Measurements from ENCODE around the gene ZDHHC1.

Gene ZDHHC1, protein sequence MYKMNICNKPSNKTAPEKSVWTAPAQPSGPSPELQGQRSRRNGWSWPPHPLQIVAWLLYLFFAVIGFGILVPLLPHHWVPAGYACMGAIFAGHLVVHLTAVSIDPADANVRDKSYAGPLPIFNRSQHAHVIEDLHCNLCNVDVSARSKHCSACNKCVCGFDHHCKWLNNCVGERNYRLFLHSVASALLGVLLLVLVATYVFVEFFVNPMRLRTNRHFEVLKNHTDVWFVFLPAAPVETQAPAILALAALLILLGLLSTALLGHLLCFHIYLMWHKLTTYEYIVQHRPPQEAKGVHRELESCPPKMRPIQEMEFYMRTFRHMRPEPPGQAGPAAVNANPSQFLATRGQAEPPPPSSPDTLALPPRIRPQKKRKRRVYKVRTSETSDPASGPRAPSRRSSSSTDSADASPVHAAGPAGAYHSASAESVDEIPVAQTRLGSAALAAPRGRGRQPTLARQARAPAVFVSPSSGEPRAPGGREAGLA

DNA sequence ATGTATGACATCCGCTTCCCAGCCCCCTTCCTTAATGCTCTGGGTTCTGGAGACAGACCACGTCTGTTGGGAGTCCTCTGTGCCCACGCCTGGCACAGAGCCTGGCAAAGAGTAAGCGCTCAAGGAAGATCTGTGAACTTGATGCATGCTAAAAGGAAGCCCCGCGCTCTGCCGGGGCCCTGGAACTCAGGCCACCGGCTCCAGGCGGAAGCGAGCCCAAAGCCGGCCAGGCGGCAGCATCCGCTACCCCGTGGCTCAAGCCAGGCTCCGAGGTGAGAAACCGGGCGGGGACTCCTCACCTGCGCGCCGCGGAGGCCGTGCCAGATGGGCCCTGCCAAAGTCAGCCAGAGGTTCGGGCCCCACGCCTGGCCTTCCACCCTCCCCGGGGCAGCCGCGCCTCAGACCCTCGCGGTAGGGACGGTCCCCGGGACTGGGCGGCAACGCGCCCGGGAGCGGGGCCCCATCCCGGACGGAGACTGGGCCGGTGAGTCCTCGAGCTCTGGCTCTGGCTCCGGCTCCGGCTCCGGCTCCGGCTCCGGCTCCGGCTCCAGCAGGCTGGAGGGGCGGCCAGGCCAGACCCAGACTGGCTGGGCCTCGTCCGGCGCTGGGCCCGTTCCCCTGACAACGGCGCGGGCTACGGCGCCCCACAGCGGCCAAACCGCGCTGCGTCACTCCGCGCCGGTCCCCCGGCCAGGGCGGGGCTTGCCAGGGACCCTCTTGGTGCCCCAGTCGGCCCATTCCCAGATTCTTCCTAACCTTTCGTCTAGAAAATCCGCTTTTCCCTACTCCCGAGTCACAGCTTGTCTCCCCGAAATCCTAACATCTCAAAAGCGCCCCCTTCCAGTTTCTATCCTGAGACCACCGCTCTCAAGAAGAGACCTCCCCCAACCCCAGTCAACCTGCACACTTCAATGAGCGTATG lies at the start of gene ZDHHC1:
TSS of gene ZDHHC1 (minus strand) at position 606 of the 922 bp plus-strand sequence. CDS start 8,702 bp downstream, outside the sequence.
- no peak for DNase-seq (ENCODE audit: low spot score)

DNA sequence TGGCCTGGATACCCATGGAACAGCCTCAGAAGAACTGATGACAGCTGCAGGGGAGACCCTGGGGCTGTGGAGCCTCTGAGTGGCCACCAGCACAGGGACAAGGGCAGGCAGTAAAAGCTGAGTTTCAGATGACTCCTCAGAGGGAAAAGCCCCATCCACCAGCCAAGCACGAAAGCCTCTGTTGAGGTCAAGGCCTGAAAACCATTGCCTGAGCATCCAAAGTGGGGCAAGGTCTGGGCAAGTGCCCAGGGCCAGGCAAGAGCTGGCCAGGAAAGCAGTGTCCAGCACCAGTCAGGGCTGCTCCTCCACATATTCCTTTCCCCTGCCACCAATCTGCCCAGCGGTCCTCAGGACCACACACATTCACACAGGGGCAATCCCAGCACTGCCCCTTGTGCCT lies 48.3 kb upstream of the ZDHHC1 start:
- no peak for DNase-seq (ENCODE audit: low spot score)

DNA sequence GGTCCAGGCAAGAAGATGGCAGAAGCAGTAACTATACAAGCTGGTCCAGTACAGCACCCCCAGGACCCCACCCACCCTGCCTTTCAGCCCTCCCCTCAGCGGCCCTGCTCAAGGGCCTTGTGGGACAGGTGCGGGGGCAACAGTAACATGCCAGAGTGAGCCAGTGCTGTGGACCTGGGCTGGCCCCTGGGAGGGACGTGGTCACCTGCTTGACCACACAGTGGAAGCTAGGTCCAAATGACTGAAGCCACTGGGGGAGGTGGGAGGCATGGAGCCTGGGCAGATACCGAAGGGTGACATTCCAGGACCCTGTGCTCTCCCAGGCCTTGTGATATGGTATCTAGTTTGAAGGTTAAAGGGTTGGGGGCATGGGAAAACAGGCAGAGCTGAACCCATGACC lies 47.4 kb upstream of the ZDHHC1 start:
- no peak for DNase-seq (ENCODE audit: low spot score)

DNA sequence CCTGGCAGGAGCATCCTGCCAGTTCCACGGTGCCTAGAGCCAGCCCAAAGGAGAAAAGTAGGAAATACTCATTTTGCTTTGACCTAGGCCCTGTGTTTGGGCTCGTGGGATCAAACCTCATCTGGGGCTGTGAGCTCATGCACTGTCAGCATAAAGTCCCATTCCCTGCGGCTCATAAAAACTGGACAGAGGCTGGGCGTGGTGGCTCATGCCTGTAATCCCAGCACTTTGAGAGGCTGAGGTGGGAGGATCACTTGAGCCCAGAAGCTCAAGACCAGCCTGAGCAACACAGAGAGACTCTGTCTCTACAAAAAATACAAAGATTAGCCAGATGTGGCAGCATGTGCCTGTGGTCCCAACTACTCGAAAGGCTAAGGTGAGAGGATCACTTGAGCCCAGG lies 46.8 kb upstream of the ZDHHC1 start:
- no peak for DNase-seq (ENCODE audit: low spot score)

DNA sequence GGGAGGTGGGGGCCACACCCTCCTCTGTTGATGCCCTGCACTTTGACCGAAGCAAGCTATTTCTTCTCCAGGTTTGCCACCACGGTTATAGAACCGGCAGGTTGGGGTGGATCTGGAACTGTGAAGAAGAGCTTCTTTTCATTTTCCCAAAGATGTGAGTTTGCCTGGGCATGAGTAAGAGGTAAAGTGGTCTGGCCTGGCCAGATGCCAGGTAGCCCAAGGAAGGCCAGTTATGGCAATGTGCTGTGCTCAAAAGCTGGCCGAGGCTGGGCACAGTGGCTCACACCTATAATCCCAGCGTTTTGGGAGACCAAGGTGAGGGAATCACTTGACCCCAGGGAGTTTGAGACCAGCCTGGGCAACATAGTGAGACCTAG lies 46.0 kb upstream of the ZDHHC1 start:
- DNase-seq (ENCODE audit: low spot score), result no peak

DNA sequence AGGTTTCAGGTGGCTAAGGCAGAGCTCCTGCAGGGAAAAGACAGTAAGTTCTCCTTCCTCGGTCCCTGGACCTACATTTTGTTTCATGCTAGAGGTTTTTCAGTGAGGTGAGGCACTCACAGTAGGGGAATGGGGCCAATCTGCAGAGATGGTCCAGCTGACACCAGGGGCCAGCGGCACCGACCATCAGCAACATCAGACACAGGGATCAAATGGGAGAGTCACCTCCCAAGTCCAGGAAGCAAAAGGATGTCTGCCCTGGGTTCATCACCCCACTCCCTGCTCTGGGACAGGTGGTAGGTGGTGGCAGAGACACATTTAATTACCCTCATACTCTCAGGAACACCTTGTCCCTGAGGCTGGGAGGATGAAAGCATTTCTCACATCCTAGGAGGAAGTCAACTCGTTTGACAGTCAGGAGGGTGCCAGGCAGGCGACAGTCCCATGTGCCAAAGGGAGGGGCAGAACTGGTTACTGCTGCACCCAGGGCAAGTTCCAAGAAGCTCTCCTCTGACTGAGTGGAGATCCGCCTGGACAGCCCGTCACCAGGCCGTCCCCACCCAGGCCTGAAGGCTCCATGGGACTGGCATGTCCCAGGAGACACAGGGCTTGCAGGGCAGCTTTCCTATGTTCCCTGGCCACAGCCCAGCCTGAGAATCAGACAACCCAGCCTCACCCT lies 45.5 kb upstream of the ZDHHC1 start:
- DNase-seq (ENCODE audit: low spot score), result no peak

DNA sequence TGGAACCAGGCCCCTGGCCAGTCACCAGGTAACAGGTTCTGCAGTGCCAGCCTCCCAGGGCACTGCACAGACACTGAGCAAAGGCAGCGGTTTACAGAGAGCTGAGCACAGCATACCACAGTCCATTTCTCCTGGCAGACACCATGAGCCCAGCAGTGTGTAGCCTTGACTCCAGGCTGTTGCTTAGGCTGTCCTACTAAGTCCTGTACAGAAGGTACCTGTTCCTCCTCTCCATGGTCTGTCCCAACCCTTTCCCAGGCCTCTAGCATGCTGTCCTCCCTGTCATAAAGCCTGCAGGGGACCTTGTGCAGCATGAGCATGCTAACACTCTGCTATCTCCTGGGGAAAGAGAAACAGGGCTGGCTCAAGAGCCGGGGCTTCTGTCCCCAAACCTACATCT lies 44.7 kb upstream of the ZDHHC1 start:
- no peak for DNase-seq (ENCODE audit: low spot score)

DNA sequence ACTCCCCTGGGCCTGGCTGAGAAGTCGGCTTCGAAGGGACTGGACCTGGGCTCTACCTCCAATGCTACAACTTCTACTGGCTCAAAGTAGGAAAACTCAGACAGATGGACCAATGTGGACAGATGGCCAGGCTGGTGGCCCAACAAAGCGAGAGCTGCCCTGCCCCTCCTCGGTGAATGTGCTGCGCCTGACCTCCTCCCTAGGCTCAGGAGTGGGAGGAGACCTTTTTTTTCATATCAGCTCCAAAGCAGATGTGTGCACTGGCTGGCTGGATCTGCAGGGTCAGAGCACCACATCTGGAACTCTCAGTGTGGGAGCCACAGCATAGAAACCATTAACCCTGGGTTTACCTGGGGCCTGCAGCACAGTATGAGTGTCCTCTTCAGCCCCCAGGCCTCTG lies 43.9 kb upstream of the ZDHHC1 start:
- no peak for DNase-seq (ENCODE audit: low spot score)

DNA sequence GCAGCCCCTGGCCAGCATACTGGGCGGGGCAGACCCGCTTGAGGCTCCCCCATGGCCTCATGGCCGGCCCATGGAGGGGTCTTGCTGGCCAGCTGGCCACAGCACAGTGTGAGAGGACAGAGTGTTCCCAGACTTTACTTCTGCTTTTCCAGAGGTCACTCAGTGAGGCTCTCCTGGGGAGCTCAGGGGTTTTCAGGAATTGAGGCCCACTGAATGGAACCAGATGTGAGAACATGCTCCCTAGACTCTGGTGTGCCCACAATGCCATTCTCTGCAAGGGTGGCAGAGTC lies 43.5 kb upstream of the ZDHHC1 start:
- DNase-seq (ENCODE audit: low spot score), result no peak

DNA sequence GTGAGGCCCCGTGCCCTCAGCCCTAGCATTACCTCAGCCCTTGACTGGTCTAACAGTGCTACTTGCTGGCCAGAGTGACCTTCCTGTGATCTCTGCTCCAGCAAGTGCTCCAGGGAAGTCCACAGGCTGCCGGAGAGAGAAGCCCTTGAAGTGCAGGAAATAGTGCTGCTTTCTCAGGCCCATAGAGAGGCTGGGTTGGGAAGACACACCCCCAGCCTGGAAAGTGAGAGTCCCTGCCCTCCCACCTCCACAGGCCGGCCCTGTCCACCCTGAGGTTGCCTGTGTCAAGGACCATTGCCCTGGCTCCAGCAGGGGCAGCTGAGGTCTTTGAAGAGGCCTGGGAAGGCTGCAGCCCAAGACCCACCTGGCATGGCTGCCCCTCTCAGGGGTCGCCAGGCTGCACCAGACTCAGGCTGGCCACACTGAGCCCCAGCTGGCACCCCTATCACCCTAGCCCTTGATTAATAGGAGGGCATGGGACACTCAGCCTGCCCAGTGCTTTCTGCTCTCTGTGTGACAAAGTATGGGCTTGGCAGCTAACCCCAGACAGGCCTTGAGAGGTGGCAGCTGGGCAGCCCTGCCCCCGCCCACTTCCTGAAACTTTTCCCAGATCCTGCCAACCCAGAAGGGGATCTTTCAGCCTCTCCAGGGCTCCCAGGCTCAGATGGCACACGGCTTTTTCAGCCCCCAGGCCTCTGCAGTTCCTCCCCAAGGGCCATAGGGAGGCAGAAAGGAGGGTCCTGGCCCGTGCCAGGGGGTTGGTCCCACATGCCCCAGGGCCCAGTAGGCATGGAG lies 43.0 kb upstream of the ZDHHC1 start:
- no peak for DNase-seq (ENCODE audit: low spot score)

DNA sequence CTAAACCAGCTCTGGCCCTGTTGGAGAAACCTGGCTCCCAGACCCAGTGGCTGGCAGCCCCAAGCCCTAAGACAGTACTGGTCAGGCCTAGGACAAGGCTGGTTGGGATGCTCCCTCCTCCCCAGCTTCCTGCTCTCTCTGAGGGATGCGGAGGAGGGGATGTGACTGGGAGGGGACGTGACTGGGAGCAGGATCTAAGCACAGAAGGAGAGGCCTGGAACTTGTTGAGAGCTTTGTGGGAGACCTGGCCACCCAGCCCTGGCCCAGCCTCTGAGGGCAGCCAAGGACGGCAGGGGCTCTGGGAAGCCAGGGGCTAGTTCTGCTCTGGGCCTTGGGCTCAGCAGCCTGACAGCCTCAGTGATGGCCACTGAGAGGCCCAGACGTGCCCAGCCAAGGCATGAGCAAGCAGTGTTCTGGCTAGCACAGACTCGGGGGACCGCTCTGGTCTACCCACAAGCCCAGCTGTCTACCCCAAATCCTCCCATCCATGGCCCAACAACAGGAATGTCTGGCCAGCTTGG lies 41.9 kb upstream of the ZDHHC1 start:
- DNase-seq (ENCODE audit: low spot score), result no peak

DNA sequence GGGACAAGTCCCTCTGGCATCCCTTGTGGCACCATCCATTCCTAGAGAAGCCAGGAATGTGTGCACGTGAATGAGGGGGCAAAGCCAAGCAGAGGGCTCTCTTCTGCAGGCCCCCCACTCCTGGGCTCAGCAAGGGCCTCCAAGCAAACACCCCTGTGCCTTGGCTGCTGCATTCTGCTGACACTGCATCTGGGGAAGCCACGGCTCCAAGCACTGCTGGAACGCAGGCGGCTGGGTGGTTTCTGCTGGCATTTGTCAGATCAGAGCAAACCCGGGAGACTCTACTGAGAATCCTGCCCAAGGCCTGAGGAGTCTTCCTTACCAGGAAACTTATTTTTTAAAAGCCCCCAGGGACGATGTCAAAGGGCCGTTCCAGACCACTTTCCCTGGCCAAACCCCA lies 41.3 kb upstream of the ZDHHC1 start:
- no peak for DNase-seq (ENCODE audit: low spot score)

DNA sequence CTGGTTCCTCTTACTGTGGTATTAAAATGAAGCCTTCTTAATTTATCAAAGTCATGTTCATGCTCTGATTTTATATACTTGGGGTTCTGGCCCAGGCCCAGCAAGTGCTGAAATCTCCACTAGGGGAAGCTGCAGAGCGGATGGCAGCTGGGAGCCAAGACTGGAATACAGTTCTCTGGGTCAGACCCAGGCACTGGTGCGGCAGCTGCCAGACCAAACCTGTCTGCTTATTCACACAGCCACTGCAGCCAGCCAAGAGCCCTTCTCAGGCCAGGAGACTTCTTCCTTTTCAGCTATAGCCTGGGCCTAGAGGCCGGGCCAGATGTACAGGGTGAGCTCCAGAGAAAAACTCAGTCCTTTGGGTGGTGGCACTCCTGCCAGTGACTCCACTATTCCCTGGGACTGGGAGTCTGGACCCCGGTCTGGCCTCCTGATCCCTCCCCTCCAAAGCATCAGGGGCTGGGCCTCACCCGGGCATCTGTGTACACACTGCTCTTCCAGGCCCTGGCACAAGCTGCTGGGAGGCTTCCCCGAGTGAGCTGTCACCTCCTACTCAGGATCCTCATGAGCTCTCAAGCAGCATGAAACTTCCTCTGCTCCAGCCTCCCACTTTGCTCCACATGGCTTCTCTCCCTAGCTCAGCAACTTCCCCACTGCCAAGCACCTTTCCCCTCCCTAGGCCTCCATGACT lies 40.3 kb upstream of the ZDHHC1 start:
- DNase-seq (ENCODE audit: low spot score), result no peak

DNA sequence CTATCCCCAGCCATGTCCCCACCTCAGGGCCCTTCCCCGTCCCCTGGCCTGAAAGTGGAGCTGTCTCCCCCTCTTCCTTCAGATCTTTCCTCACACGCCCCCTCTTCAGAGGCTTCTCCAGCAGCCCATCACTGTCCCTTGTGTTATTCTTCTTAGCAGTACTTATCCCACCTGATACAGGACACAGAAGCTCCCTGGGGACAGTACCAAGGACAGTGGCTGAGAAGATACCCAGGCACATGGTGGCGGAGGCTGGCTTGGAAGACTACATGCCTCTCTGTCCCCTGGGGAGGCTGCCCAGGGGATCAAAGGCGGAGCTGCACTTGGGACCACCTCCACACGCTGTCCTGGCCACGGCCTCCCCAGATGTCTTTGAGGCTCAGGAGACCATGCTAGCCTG lies 38.6 kb upstream of the ZDHHC1 start:
- no peak for DNase-seq (ENCODE audit: low spot score)

DNA sequence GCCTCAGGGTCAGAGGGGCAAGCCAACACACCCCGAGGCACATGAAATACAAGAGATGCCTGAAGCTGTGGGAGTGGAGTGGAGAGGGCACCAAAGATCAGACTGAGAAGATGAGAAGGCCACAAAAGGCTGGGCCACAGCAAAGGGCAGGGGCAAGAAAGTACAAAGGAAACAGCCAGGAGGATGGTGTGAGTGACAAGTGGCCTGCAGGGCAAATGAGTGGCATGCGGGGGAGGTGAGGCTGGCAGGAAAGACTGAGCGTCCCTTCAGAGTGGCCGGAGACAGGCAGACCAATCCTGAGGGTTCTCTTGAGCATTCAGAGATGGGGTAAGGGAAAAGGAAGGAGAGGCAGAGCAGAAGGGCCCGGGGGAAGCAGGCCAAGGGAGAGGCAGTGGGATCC lies 37.8 kb upstream of the ZDHHC1 start:
- no peak for DNase-seq (ENCODE audit: low spot score)

DNA sequence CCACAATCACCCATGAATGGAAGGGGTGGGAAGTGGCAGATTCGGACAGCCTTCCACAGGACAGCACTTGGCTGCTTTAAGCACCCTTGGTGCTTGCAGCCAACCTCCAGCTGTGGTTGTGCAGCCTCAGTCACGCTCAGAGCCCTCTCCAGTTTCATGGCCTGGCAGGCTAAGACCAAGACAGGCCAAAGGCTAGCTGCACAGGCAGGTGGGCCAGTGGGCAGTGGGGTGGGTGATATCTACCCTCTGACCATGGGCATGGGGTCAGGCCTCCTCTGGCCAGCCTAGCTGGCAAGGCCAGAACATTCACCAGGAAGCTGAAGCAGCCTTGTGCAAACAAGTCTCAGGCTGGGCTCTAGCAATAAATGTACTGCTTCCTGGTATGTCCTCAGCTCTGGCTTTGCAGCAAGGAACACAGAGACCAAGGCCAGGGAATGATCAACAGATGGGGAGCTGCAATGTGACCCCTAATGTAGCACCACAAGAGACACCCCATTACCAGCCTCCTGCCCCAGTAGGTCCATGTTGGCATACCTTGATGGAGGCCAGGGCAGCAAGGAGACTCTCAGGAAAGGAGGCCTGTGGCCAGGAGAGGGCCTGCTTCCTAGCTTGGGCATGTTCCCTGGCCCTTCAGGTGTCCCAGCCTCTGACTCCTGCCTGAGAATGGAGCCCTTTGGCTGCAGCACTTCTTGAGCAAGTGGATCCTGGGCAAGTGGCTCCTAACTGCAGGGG lies 35.6 kb upstream of the ZDHHC1 start:
- no peak for DNase-seq (ENCODE audit: low spot score)

DNA sequence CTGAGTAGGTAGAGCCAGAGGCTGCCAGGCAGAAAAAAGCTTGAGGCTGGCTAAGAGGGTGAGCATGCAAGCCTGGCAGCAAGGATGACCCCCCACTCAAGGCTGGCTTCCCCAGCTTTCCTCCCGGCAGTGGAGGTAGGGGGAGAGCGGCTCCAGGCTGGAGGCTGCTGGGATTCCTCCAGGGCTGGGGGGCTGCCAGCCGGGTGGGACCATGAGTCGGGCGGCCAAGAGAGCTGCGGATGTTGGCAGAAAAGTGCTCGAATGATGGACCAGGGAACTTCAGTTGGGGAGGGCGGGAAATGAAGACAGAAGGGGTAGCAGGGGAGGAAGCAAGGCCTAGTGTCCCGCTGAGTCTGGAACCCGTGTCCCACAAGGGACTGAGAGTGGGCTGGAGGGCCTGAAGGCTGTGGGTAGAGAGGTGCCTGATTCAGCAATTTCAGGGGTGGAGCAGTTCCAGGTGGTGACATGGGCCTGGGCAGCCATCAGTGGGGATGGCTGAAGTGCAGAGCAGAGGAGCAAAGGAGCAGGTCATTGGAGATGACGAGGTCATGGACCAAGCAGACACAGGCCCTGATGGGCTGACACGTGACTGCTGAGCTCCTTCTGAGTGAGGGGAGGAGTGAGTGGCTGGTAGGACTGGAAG lies 34.9 kb upstream of the ZDHHC1 start:
- DNase-seq (ENCODE audit: low spot score), result no peak

DNA sequence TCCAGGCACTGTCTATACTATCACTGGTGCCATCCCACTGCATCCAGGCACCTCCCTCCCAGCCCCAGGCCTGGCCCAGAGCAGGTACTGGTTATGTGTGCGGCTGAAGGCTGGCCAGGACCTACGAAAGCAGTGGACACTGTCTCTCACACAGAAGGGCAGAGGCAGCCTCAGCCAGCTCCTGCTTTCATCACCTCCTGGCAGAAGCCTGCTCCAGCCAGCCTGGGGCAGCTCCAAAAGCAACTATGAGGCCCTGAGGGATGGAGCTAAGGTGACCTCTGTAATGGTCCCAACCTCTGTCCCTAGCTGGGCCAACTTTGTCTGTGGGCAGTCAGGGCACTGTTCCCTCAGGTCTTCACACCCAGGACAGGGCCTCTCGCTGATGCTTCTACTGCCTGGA lies 33.5 kb upstream of the ZDHHC1 start:
- DNase-seq (ENCODE audit: low spot score), result no peak

DNA sequence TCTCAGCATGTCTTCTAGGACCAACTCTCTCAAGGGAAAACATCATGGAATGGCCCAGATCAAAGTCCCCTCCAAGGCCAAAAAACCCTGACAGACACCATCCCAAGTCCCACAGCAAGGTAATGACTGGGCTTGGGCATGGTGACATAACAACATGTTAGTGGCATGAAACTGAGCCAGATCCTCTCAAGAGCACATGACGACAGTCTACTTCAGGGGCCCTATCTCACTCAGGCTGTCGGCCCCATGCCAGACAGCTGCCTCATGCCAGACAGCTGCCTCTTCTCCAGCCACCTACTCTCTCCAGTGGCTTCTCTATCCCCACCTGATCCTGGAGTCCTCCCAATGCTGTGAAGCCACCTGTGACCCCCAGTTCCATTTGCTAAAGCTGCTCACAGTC lies 33.1 kb upstream of the ZDHHC1 start:
- no peak for DNase-seq (ENCODE audit: low spot score)

DNA sequence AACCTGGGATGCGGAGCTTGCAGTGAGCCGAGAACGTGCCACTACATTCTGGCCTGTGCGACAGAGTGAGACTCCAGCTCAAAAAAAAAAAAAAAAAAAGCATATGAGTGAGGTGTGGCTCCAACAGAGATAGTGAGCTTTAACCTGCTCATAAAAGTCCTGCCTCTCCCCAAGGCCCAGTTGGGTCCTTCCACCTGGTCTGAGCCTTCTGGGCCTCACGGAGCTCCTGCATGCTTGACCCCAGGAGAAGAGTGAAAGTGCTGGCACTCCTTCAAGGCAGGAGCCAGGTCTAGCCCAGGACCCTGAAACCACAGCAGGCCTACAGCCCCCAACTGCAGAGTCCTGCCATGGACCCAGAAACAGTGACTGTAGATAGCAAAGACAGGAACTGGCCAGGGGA lies 32.3 kb upstream of the ZDHHC1 start:
- DNase-seq (ENCODE audit: low spot score), result no peak
